Right atrium auricular region (tissue), 2 donors: ENCODE results near the gene CUX1. TPM values are rescaled to one million over a fixed set of nuclear protein-coding genes. Genes with fewer than 3 reads are reported as not detected.

Source experiments
- DNase-seq: peaks from one replicate; pipeline ENCODE4 v3.0.0-alpha.2; 2019; ENCODE audit warnings: low spot score
- H3K27ac ChIP-seq, 2 donors: fragments of 200-600 bp; sonication (generic); 1 replicate in 1 of 2; 2 replicates in 1 of 2; pipeline ENCODE4 v1.5.1; 2016 to 2019
- H3K27me3 ChIP-seq, 2 donors: fragments of 200-600 bp; sonication (generic); one replicate each; pipeline versions ENCODE4 v1.5.1 to v1.6.0; 2017 to 2019
- H3K36me3 ChIP-seq: fragments of 200-600 bp; sonication (generic); one replicate; pipeline ENCODE4 v1.5.1; 2016
- H3K4me1 ChIP-seq, 2 donors: fragments of 200-600 bp; sonication (generic); one replicate each; pipeline versions ENCODE4 v1.5.1 to v1.6.0; 2017 to 2019
- H3K4me3 ChIP-seq, 2 donors: fragments of 200-600 bp; sonication (generic); 1 replicate in 1 of 2; 2 replicates in 1 of 2; pipeline ENCODE4 v1.5.1; 2017 to 2019; ENCODE audit warnings: mild to moderate bottlenecking in 1 of 2, moderate library complexity in 1 of 2
- H3K9me3 ChIP-seq, 2 donors: fragments of 200-600 bp; sonication (generic); one replicate each; pipeline ENCODE4 v1.5.1; 2019
- CTCF ChIP-seq, 2 donors: fragments of 200-600 bp; sonication (generic); IDR thresholded peaks; one replicate each; pipeline ENCODE4 v1.5.1; 2019; ENCODE audit warnings: antibody characterized with exemption in 2 of 2
- total RNA-seq, 2 donors: library from RNA; depleted of rRNA; stranded (reverse); fragments of >200 nt; gene quantifications; one replicate each; pipeline ENCODE4 v1.1.0, GENCODE V29; 2016

CUX1 gene
- total RNA-seq, 2 donors from 2014 or later: 71.1 to 94.4 TPM

GRCh38 chr7:101893341-101894082 lies 76.1 kb downstream of the CUX1 start:
- Histone ChIP-seq H3K4me1 (peaks cover 0 to 42% of the 10 kb centered on the region in 2 donors), H3K9me3 (no peaks in the 10 kb centered on the region), H3K36me3 (no peaks in the 10 kb centered on the region), H3K27me3 (no peaks in the 10 kb centered on the region), H3K27ac (no peak overlapping the region), H3K4me3 (no peak overlapping the region)
- no peak for DNase-seq
- no peak for TF ChIP-seq CTCF (IDR thresholded peaks at IDR 0.05)

GRCh38 chr7:101896316-101896715 lies 78.9 kb downstream of the CUX1 start:
- Histone ChIP-seq H3K27me3 (no peaks in the 10 kb centered on the region), H3K27ac (peak overlapping the region; percentile 38 to 41), H3K4me3 (no peak overlapping the region), H3K36me3 (no peaks in the 10 kb centered on the region), H3K4me1 (peaks cover 0 to 54% of the 10 kb centered on the region in 2 donors), H3K9me3 (no peaks in the 10 kb centered on the region)
- no peak for TF ChIP-seq CTCF (IDR thresholded peaks at IDR 0.05)
- DNase-seq: no peak

GRCh38 chr7:101896941-101897340 lies 79.5 kb downstream of the CUX1 start:
- no peaks in the 10 kb centered on the region for H3K27me3 ChIP-seq
- DNase-seq: no peak
- no peak for TF ChIP-seq CTCF (IDR thresholded peaks at IDR 0.05)
- no peaks in the 10 kb centered on the region for H3K36me3 ChIP-seq
- no peaks in the 10 kb centered on the region for H3K9me3 ChIP-seq
- no peak overlapping the region for H3K4me3 ChIP-seq
- H3K27ac ChIP-seq: peak overlapping the region; percentile 38 to 41
- peaks cover 0 to 54% of the 10 kb centered on the region in 2 donors for H3K4me1 ChIP-seq

- H3K36me3 ChIP-seq: no peaks in the 10 kb centered on the region
- H3K27me3 ChIP-seq: no peaks in the 10 kb centered on the region
- TF ChIP-seq CTCF (IDR thresholded peaks at IDR 0.05): no peak
- DNase-seq: no peak
- no peak overlapping the region for H3K4me3 ChIP-seq
- H3K4me1 ChIP-seq: peaks cover 0 to 54% of the 10 kb centered on the region in 2 donors
- peak overlapping the region; percentile 41 to 46 for H3K27ac ChIP-seq
- no peaks in the 10 kb centered on the region for H3K9me3 ChIP-seq
Observed at GRCh38 chr7:101898106-101898505, 80.7 kb downstream of the CUX1 start.

GRCh38 chr7:101899616-101900015 lies 82.2 kb downstream of the CUX1 start:
- peaks cover 0 to 54% of the 10 kb centered on the region in 2 donors for H3K4me1 ChIP-seq
- no peaks in the 10 kb centered on the region for H3K9me3 ChIP-seq
- H3K27me3 ChIP-seq: no peaks in the 10 kb centered on the region
- no peaks in the 10 kb centered on the region for H3K36me3 ChIP-seq
- no peak for TF ChIP-seq CTCF (IDR thresholded peaks at IDR 0.05)
- H3K27ac ChIP-seq: peak overlapping the region; percentile 60 to 78
- H3K4me3 ChIP-seq: peak overlapping the region; percentile 0 to 26
- no peak for DNase-seq

- no peaks in the 10 kb centered on the region for H3K9me3 ChIP-seq
- H3K36me3 ChIP-seq: no peaks in the 10 kb centered on the region
- H3K4me3 ChIP-seq: peak overlapping the region; percentile 0 to 26
- peaks cover 0 to 54% of the 10 kb centered on the region in 2 donors for H3K4me1 ChIP-seq
- H3K27ac ChIP-seq: peak overlapping the region; percentile 60 to 78
- no peaks in the 10 kb centered on the region for H3K27me3 ChIP-seq
- peak in 1 of 2 donors; percentile 23 for TF ChIP-seq CTCF (IDR thresholded peaks at IDR 0.05)
- no peak for DNase-seq
Observed at GRCh38 chr7:101900103-101900502, 82.7 kb downstream of the CUX1 start.
